Esophagus muscularis mucosa (tissue), 4 donors: ENCODE results near the gene TOR2A. TPM values are rescaled to one million over a fixed set of nuclear protein-coding genes. Genes with fewer than 3 reads are reported as not detected.
A peak's percentile ranks its signal among the peaks of the same experiment; 100 is the strongest.

Source experiments
- DNase-seq: peaks from one replicate; pipeline ENCODE4 v3.0.0-alpha.2; 2017; ENCODE audit errors: extremely low spot score
- H3K27ac ChIP-seq, 4 donors: fragments of 200-600 bp; sonication (generic); replicated peaks in 1 of 4; 1 replicate in 3 of 4; 2 replicates in 1 of 4; pipeline ENCODE4 v1.5.1; 2016 to 2019; ENCODE audit warnings: mild to moderate bottlenecking in 1 of 4
- H3K27me3 ChIP-seq, 4 donors: fragments of 200-600 bp; sonication (generic); one replicate each; pipeline versions ENCODE4 v1.5.1 to v1.6.0; 2016 to 2019
- H3K36me3 ChIP-seq, 4 donors: fragments of 200-600 bp; sonication (generic); one replicate each; pipeline ENCODE4 v1.5.1; 2016 to 2019
- H3K4me1 ChIP-seq, 4 donors: fragments of 200-600 bp; sonication (generic); one replicate each; pipeline ENCODE4 v1.5.1; 2016 to 2019
- H3K4me3 ChIP-seq, 4 donors: fragments of 200-600 bp; sonication (generic); 1 replicate in 2 of 4; 2 replicates in 2 of 4; pipeline ENCODE4 v1.5.1; 2016 to 2019; ENCODE audit warnings: mild to moderate bottlenecking in 4 of 4, moderate library complexity in 1 of 4
- H3K9me3 ChIP-seq, 4 donors: fragments of 200-600 bp; sonication (generic); 1 replicate in 3 of 4; 2 replicates in 1 of 4; pipeline ENCODE4 v1.5.1; 2016 to 2019
- CTCF ChIP-seq, 3 experiments: fragments of 200-600 bp in 2 of 3; fragments of 450-650 bp in 1 of 3; sonication (generic) in 2 of 3; IDR thresholded peaks; one replicate each; pipeline ENCODE4 v1.5.1; 2017 to 2019; ENCODE audit warnings: antibody characterized with exemption in 3 of 3, mild to moderate bottlenecking in 2 of 3, moderate library complexity in 1 of 3
- EP300 ChIP-seq: sonication (generic); formaldehyde crosslinking; IDR thresholded peaks from one replicate; pipeline ENCODE4 v1.6.1; 2017; ENCODE audit warnings: antibody characterized with exemption
- POLR2A ChIP-seq: fragments of 450-650 bp; IDR thresholded peaks from one replicate; pipeline ENCODE4 v1.6.1; 2017; ENCODE audit warnings: antibody characterized with exemption, moderate library complexity, mild to moderate bottlenecking, low read depth
- POLR2AphosphoS5 ChIP-seq, 2 donors: sonication (generic); formaldehyde crosslinking; IDR thresholded peaks; one replicate each; pipeline ENCODE4 v1.6.1; 2017; ENCODE audit warnings: antibody characterized with exemption in 2 of 2
- WGBS: methylation state at CpG from one replicate; pipeline ENCODE4 v1.1.5; 2018; 5-methylcytosine and 5-hydroxymethylcytosine counted together
- intact Hi-C: fragments of 100-400 bp; cut with DNase I; formaldehyde crosslinking; loops from one replicate; pipeline ENCODE4 v1.15.1; 2023
- total RNA-seq, 4 donors: library from RNA; depleted of rRNA; stranded (reverse); fragments of >200 nt; gene quantifications; one replicate each; pipeline versions ENCODE4 v1.1.0 to v1.2.1, GENCODE V29; 2016

The TOR2A gene
- total RNA-seq, 4 donors from 2014 or later = 5.4 to 9.2 (median 7.0) TPM

GRCh38 chr9:127772603-127773002, 37.5 kb upstream of the TOR2A start:
- Histone ChIP-seq H3K27ac (no peak overlapping the region), H3K36me3 (no peaks in the 10 kb centered on the region), H3K4me1 (peaks cover 12 to 36% (median 23%) of the 10 kb centered on the region in 4 donors), H3K4me3 (no peak overlapping the region), H3K9me3 (no peaks in the 10 kb centered on the region), H3K27me3 (no peaks in the 10 kb centered on the region)
- DNase-seq = no peak
- TF ChIP-seq POLR2AphosphoS5 (IDR thresholded peaks at IDR 0.05) (no peak), POLR2A (no peak), CTCF (IDR thresholded peaks at IDR 0.05) (no peak), EP300 (no peak)
- WGBS = 93% methylated on average over 5 of the region's 5 CpGs
- intact Hi-C loops = no loop called here

GRCh38 chr9:127771570-127772189, 36.6 kb upstream of the TOR2A start:
- peaks cover 0 to 2% (median 0%) of the 10 kb centered on the region in 4 donors for H3K27me3 ChIP-seq
- intact Hi-C loops = no loop called here
- H3K36me3 ChIP-seq = peaks cover 0 to 3% (median 0%) of the 10 kb centered on the region in 4 donors
- H3K9me3 ChIP-seq = no peaks in the 10 kb centered on the region
- DNase-seq = no peak
- WGBS = 9% methylated on average over 8 of the region's 19 CpGs
- TF ChIP-seq CTCF (IDR thresholded peaks at IDR 0.05) (peak in 1 of 3 experiments; percentile 0), POLR2AphosphoS5 (IDR thresholded peaks at IDR 0.05) (peak in 1 of 2 donors; percentile 1), EP300 (no peak), POLR2A (no peak)
- peak overlapping the region; percentile 40 to 75 (median 59) for H3K27ac ChIP-seq
- H3K4me3 ChIP-seq = peak overlapping the region; percentile 53 to 70 (median 58)
- peaks cover 21 to 43% (median 31%) of the 10 kb centered on the region in 4 donors for H3K4me1 ChIP-seq

- peak overlapping the region; percentile 53 to 70 (median 58) for H3K4me3 ChIP-seq
- H3K27ac ChIP-seq = peak overlapping the region; percentile 40 to 75 (median 70)
- TF ChIP-seq POLR2AphosphoS5 (IDR thresholded peaks at IDR 0.05) = peak; percentile 71 to 81
- no peak for TF ChIP-seq EP300
- peak; percentile 9 for TF ChIP-seq POLR2A
- peak in 1 of 3 experiments; percentile 10 for TF ChIP-seq CTCF (IDR thresholded peaks at IDR 0.05)
- H3K27me3 ChIP-seq = peaks cover 0 to 9% (median 0%) of the 10 kb centered on the region in 4 donors
- WGBS = 3% methylated on average over 10 of the region's 43 CpGs
- peaks cover 0 to 10% (median 0%) of the 10 kb centered on the region in 4 donors for H3K36me3 ChIP-seq
- no peaks in the 10 kb centered on the region for H3K9me3 ChIP-seq
- peaks cover 27 to 43% (median 37%) of the 10 kb centered on the region in 4 donors for H3K4me1 ChIP-seq
- peak; percentile 99 for DNase-seq
- intact Hi-C loops = no loop called here
Observed at GRCh38 chr9:127770905-127771569, 35.9 kb upstream of the TOR2A start.

- TF ChIP-seq POLR2AphosphoS5 (IDR thresholded peaks at IDR 0.05) = no peak
- TF ChIP-seq CTCF (IDR thresholded peaks at IDR 0.05) = no peak
- no peak for TF ChIP-seq POLR2A
- no peak for TF ChIP-seq EP300
- Histone ChIP-seq H3K27me3 (peaks cover 0 to 11% (median 0%) of the 10 kb centered on the region in 4 donors), H3K4me3 (peak overlapping the region; percentile 53 to 70 (median 58)), H3K4me1 (peaks cover 28 to 43% (median 39%) of the 10 kb centered on the region in 4 donors), H3K27ac (peak overlapping the region; percentile 40 to 75 (median 70)), H3K9me3 (no peaks in the 10 kb centered on the region), H3K36me3 (peaks cover 0 to 11% (median 0%) of the 10 kb centered on the region in 4 donors)
- intact Hi-C loops = no loop called here
- 57% methylated on average over 3 of the region's 3 CpGs for WGBS
- DNase-seq = no peak
Observed at GRCh38 chr9:127770583-127770904, 35.5 kb upstream of the TOR2A start.
